HS-27A (cell line): ENCODE results near the gene STARD8.
"Not testable (repeated sequence)": the region's sequence is repeated elsewhere in the genome, so short reads cannot be mapped to it uniquely, and the experiment has no call there.

Experiments
- DNase-seq: peaks from one replicate; pipeline ENCODE4 v3.0.0-alpha.2; 2012; ENCODE audit warnings: low read depth, missing footprints

The STARD8 gene, protein sequence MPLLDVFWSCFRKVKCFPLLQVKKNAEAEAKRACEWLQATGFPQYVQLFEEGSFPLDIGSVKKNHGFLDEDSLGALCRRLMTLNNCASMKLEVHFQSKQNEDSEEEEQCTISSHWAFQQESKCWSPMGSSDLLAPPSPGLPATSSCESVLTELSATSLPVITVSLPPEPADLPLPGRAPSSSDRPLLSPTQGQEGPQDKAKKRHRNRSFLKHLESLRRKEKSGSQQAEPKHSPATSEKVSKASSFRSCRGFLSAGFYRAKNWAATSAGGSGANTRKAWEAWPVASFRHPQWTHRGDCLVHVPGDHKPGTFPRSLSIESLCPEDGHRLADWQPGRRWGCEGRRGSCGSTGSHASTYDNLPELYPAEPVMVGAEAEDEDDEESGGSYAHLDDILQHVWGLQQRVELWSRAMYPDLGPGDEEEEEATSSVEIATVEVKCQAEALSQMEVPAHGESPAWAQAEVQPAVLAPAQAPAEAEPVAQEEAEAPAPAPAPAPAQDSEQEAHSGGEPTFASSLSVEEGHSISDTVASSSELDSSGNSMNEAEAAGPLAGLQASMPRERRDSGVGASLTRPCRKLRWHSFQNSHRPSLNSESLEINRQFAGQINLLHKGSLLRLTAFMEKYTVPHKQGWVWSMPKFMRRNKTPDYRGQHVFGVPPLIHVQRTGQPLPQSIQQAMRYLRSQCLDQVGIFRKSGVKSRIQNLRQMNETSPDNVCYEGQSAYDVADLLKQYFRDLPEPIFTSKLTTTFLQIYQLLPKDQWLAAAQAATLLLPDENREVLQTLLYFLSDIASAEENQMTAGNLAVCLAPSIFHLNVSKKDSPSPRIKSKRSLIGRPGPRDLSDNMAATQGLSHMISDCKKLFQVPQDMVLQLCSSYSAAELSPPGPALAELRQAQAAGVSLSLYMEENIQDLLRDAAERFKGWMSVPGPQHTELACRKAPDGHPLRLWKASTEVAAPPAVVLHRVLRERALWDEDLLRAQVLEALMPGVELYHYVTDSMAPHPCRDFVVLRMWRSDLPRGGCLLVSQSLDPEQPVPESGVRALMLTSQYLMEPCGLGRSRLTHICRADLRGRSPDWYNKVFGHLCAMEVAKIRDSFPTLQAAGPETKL

DNA sequence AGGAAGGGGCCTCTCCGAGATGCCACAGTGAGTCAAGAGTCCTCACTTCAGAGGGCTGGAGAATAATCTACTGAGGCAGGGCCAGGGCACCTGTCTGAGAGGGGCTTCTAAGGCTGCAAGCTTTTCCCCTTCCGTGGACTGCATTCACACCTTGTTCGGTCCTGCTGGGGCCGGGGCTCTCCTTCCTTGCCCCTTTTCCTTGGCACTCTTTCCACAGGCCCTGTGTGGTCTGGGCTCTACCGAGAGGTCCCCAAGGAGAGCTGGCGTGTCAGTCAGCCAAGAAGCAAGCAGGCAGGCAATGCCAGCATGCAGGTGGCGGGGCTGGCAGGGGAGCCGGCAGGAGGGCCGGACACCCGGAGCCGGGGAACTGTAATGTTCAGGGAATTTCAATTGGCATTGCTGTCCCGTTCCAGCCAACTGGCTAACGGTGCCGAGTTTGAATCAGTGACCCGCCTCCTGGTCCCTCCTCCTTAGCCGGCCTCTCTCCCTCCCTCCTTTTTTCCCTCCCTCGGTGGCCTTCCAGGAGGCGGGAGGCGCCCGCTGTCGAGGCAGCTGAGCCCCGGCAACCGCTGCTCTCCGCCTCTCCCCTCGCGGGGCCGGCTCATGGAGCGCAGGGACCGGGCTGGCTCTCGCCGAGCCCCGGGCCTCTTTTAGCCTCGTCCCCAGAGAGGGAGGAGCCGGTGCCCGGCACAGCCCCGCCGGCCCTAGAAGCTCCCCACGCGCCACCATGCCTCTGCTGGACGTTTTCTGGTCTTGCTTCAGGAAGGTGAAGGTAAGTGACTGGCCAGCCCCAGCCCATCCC lies at the start of gene STARD8:
Gene STARD8, plus strand, starts transcription at position 511 of the 802 bp plus-strand sequence. Its CDS starts 217 bp downstream, at position 728.
- peak; percentile 39 for DNase-seq

DNA sequence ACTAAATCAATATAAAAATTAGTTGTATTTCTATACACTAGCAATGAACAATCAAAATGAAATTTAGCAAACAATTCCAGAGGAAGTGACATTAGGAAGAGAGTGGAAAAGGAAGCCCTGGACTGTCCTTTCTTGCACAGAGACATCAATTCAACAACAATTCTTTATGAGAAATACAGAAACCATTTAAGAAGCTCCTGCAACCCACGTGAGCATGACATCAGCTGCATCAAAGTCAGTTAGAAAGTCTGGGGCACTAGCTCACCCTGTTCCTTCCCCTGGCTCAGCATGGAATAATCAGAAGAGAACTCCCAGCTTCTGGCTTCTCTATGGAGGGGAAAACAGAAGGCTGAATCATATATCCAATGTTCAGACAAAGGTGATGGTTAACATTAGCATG lies 48.6 kb upstream of the STARD8 start:
- no peak for DNase-seq

DNA sequence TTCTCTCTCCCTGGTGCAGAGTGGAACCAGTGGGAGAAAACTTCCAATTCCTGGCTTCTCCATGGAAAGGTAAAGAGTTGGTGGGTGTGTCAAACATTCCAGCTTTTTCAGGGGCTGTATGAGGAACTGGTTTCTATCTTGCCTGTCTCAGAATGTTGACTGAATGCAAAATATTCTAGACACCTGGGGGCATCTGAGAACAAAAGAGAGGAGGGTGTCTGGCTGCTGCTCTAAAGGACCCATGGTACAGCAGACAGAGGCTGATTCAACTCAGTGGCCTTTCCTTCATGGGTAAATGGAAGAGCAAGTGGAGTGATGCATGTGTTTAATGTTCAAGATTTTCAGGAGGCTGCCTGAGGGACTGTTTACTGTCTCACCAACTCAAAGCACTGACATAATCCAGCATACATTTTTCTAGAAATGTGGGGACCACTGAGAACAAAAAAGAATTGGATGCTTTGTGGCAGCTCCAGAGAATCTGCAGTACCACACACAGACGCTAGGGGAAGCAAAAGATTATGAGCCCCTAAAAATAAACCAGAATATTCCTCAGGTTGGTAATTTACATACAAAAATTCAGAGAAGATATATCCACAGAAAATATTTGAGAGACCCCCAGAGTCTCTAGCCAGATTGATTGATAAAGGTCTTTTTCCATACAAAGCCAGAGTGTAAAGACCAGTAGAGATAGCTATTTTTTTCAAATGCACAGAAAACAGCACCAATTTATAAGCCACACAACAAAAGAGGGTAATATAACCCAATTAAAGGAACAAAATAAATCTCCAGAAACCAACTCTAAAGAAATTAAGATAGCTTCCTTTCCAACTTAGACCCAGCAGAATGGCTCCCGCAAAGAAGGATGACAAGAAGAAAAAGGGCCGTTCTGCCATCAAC lies 48.0 kb upstream of the STARD8 start:
- DNase-seq, result no peak

DNA sequence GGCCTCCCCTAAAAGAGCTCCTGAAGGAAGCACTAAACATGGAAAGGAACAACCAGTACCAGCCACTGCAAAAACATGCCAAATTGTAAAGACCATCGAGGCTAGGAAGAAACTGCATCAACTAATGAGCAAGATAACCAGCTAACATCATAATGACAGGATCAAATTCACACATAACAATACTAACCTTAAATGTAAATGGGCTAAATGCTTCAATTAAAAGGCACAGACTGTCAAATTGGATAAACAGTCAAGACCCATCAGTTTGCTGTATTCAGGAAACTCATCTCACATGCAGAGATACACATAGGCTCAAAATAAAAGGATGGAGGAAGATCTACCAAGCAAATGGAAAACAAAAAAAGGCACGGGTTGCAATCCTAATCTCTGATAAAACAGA lies 43.2 kb upstream of the STARD8 start:
- not testable (repeated sequence) for DNase-seq

DNA sequence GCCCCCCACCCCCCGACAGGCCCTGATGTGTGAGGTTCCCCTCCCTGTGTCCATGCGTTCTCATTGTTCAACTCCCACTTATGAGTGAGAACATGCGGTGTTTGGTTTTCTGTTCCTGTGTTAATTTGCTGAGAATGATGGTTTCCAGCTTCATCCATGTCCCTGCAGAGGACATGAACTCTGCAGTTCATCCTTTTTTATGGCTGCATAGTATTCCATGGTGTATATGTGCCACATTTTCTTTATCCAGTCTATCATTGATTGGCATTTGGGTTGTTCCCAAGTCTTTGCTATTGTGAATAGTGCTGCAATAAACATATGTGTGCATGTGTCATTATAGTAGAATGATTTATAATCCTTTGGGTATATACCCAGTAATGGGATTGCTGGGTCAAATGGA lies 32.7 kb upstream of the STARD8 start:
- DNase-seq, result not testable (repeated sequence)

DNA sequence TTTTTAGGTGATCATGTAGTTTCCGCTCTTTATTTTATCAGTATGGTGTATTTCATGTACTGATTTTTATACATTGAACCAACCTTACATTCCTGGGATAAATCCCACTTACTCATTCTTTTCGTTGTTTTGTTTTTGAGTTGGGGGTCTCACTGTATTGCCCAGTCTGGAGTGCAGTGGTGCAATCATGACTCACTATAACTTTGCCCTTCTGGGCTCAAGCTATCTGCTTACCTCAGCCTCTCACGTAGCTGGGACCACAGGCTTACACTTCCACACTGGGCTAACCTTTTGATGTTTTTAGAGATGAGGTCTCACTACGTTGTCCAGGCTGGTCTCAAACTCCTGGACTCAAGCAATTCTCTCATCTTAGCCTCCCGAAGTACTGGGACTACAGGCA lies 19.5 kb upstream of the STARD8 start:
- no peak for DNase-seq

DNA sequence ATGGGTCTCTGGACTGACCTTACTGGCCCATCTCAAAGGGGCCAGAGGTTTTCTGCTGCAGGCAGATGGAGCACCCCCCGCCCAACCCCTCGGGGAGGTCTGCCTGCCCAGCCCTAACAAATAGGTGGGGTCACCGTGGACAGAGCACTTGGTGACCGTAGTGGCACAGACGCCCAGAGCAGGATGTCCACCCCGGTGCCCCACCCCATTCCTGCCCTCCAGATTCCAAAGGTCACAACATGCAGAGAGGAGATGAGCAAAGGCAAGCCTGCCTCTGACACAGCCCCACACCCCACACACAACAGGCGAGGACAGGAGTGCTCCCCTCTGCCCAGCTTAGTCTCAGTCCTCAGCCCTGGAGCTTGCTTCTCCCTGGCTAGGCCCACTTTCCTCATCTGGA lies 17.5 kb upstream of the STARD8 start:
- DNase-seq, result not testable (repeated sequence)

DNA sequence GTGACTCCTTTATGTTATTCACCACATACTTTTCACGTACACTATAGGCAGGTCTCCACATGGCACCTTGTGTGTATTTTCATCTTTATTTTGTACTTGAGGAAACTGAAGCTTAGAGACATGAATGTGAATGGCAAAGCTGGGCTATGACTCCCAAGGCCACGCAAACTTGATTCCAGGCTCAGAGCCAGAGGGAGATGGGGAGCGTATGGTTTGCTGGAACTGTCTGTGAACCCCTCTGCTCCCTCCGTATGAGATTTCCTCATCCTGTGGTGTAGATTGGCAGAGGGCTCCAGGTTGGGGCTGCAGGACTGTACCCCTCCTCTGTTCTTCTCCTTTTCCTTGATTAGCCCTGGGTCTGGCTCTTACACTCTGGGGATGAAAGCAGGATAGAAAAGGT lies 16.1 kb upstream of the STARD8 start:
- no peak for DNase-seq

DNA sequence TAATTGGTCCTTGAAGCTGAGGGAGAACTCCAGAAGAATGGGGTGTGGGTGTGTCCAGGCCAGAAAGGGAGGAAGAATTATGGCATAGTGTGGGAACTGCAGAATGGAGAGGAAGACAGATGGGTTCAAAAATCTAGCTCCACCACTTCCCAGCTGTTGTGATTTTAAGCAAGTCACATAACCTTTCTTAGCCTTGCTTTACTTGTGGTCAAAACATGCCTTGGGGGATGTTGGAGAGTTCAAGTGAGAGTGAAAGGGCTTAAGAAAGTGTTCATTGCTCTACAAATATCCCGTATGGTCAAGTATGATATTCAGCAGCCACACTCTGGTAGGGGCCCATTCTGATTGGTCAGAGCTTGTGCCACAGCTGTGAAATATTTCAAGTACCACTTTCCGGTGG lies 15.0 kb upstream of the STARD8 start:
- no peak for DNase-seq

DNA sequence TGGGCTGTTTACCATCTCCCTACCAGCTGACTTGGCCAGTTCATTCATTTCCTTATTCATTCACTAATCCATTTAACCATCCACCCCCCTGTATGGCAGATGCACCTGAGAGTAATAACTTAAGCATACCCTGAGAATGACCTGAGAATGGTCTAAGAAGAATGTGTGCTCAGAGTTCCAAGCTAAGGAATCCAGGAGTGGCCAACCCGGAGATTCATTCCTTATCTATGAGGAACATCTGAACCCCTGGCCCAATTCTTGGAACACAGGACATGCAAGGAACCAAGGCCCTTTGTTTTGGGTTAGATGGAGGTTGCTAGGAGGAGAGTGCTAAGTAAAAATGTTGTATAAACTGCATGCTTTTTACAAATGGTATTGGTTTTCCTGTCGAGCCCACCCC lies 13.5 kb upstream of the STARD8 start:
- DNase-seq, result no peak

DNA sequence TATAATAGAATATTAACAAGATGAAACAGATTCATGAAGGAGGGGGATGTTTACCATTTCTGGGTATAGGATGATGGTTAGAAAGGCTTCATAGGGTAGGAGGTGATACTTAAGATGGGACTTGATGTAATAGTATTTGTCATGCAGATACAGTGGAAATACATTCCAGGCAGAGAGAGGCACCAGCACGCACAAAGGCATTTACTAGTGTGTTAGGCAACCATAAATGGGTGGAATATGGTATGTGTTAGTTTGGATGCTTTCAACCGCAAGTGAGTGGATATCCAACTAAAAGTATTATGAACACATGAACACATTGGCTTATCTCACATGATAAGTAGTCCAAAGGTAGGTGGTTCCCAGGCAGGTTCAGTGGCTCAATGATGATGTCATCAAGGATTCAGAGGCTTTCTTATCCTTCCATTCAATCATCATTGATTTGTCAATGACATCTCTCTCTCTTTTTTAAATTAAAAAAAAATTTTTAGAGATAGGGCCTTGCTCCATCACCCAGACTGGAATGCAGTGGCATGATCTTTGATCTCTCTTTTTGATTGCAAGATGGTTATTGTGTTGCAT lies 12.7 kb upstream of the STARD8 start:
- no peak for DNase-seq

DNA sequence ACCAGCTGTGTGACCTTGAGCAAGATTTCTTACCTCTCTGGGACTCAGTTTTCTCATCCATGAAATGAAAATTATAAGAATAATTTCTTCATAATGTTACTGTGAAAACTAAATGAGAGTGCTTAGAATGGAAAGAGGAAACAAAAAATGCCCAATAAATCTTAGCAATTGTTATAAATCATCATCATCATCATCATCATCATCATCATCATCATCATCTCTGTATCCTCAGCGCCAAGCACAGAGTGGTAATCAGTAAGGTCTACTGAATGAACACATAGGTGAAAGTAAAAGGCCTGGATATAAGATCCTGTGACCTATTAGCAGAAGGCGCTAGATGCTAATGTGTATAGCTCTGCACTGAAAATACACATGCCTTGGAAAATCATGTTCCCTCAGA lies 6.8 kb upstream of the STARD8 start:
- no peak for DNase-seq

DNA sequence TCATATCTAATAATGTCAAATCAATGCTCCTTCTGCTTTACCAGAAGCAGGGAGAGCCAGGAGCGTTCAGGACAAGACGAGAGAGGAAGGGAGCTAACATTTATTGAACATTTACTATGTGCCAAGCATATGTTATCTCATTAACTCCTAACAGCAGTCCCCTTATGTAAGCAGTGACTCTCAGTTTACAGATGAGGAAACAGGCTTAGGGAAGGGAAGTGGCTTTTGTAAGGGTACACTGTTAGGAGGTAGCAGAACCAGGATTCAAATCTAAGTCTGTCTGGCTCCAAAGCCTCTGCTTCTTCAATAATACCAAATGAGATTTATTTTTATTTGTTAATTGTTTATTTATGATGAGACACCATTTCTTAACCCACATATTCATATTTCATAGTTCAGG lies 2.6 kb upstream of the STARD8 start:
- no peak for DNase-seq

DNA sequence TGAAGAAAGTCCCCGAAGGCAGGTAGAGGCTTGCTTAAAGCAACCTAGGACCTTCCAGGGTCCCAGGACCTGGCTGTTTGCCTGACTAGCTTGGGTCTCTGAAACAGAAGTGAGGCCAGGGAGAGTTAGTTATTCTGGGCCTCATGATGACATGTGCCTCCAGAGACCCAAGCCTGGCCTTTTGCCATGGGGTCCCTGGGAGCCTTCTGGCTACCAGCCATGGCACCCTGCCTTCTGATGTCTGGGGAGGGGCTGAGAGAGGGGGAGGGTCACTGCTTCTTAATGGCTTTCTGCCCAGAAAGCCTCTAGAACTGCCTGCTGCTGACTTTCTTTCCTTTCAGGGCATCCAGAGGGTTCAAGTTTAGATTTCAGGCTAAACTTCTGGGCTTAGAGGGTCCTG lies 1.0 kb upstream of the STARD8 start:
- no peak for DNase-seq

DNA sequence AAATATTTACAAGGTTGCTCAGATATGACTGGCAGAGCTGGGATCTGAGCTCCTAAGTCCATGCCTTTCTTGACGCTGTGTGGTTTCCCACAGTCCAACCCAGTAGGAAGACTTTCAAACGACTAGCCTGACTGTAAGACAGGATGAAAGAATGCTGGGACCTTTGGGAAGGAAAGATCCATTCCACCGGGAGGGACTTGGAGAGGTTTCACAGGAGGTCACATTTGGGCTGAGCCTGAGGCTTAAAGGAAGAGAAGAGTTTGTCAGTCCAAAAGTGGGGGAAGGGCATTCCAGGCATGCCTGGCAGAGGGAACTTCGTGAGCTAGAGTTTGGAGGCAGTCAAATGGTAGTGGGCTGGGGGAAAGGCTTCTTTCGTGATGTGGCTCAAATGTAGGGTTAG lies 1.5 kb downstream of the STARD8 start:
- no peak for DNase-seq

DNA sequence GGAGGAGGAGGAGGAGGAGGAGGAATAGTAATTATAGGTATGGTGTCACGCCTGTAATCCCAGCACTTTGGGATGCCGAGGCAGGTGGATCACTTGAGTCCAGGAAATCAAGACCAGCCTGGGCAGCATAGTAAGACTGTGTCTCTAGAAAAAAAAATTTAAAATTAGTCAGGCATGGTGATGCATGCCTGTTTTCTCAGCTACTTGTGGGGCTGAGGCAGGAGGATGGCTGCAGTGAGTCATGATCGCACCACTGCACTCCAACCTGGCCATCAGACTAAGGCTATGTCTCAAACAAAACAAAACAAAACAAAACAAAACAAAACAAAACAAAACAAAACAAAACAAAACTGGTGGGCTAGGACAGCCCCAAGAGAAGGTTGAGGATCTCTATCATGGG lies 3.0 kb downstream of the STARD8 start:
- DNase-seq, result no peak

DNA sequence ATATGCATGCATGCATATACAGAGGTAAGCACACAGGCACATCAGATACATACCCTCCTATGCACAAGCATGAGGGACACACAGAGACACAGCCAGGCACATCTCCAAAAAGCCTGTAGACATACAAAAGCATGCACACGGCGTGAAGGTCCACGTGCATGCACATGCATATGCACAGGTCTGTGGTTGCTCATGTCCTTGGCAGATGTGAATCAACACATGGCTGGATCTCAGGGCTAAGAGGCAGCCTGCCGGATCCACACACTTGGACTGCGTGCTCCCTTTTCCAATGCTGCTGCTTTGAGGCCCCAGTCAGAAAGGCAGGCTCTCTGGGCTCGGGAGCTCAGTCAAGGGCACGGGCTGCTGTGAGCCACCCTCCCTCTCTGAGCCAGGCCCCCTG lies 3.6 kb downstream of the STARD8 start:
- DNase-seq, result no peak

DNA sequence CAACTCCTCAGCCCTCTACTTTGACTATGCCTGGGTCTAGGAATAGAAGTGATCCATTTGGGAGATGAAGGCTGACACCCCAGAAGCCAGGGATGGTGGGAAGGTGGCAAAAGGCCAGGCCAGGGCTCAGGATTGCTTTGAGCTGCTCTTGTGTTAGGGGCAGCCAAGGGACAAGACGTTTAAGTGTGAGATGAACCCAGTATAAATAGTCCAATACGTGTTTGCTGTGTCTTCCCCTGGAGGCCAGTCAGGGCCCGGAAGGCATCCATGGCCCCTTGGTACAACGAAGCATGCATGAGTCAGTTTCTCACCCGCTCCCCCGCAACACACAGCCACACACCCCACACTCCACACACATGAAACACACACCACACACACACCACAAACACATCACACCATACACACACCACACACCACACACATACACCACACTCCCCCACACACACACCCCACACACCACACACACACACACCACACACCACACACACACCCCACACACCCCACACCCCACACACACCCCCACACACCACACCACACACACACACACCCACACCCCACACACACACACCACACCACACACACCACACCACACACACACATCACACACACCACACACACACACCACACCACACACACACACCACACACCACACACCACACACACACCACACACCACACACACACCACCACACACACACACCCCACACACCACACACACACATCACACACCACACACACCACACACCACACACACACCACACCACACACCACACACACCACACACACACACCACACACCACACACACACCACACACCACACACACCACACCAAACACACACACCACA lies 5.1 kb downstream of the STARD8 start:
- DNase-seq, result no peak

DNA sequence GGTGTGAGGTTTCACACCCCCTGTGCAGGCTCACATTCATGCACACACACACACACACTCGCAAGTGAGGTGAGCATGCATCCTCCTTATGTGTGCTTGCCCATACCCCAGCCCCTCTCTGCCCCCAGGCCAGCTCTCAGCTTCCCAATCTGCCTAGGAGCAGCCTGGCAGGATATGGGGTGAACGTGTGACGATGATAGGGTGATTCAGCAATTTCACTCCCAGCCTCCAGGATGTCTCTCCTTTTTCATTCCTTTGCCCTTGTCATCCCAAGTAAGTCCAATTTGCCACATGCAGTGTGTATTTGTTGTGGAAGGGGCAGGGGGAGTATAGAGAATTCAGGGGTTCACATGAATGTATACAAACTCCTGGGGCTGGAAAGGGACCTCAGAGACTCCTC lies 7.2 kb downstream of the STARD8 start:
- no peak for DNase-seq

DNA sequence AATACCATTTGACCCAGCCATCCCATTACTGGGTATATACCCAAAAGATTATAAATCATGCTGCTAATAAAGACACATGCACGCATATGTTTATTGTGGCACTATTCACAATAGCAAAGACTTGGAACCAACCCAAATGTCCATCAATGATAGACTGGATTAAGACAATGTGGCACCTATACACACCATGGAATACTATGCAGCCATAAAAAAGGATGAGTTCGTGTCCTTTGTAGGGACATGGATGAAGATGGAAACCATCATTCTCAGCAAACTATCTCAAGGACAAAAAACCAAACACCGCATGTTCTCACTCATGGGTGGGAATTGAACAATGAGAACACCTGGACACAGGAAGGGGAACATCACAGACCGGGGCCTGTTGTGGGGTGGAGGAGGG lies 9.0 kb downstream of the STARD8 start:
- not testable (repeated sequence) for DNase-seq
